Endothelial cell of umbilical vein (primary cell): ENCODE measurements around the gene ENHO. TPM values are rescaled to one million over a fixed set of nuclear protein-coding genes. Genes with fewer than 3 reads are reported as not detected.

Source experiments
- BruUV-seq: library from RNA; stranded (reverse); fragments of 400-500 nt; replicated peaks from 2 replicates; lab custom pipeline; 2021; lab: Mats Ljungman, UMichigan
- CTCF ChIA-PET: fragments of 300-600, 350-600 bp; sonication (Branson Sonifier 250); formaldehyde crosslinking; loops from one replicate; lab custom pipeline; 2021; ENCODE audit warnings: antibody characterized with exemption, inconsistent platforms; lab: Charles Lee
- POLR2A ChIA-PET: fragments of 300-600, 350-600 bp; sonication (Branson Sonifier 250); formaldehyde crosslinking; loops from one replicate; lab custom pipeline; 2021; ENCODE audit warnings: antibody characterized with exemption, inconsistent platforms; lab: Charles Lee
- DNase-seq: peaks from one replicate; pipeline ENCODE4 v3.0.0-alpha.2; 2011; ENCODE audit warnings: low read depth, low spot score
- FAIRE-seq: peaks from 2 replicates; lab custom pipeline; 2011; peaks lifted over from hg19 to GRCh38; lab: Jason Lieb, UNC
- H2AFZ ChIP-seq: 2 replicates; pipeline ENCODE4 v1.6.0; 2012; ENCODE audit warnings: low read depth, low read length, control low read depth, inconsistent platforms
- H3K27ac ChIP-seq: 2 replicates; pipeline ENCODE4 v1.5.1; 2011; ENCODE audit warnings: low read depth, mild to moderate bottlenecking, control low read depth, low read length, moderate library complexity; ENCODE audit not compliant: insufficient read depth
- H3K27me3 ChIP-seq, 2 experiments: 2 replicates each; pipeline versions ENCODE4 v1.6.0 to v1.6.1; 2011; ENCODE audit warnings: low read length in 2 of 2, mixed read lengths in 1 of 2; ENCODE audit not compliant: control insufficient read depth in 2 of 2, insufficient read depth in 2 of 2
- H3K36me3 ChIP-seq, 2 experiments: 2 replicates in 1 of 2; 3 replicates in 1 of 2; pipeline ENCODE4 v1.5.1; 2011; ENCODE audit warnings: low read length in 2 of 2, mild to moderate bottlenecking in 1 of 2, moderate library complexity in 1 of 2; ENCODE audit not compliant: control insufficient read depth in 2 of 2, insufficient read depth in 2 of 2; ENCODE audit errors: extremely low read depth in 1 of 2
- H3K4me1 ChIP-seq: 3 replicates; pipeline ENCODE4 v1.5.1; 2011; ENCODE audit warnings: mild to moderate bottlenecking, low read length; ENCODE audit not compliant: control insufficient read depth, insufficient read depth; ENCODE audit errors: extremely low read depth
- H3K4me2 ChIP-seq: 2 replicates; pipeline ENCODE4 v1.6.1; 2011; ENCODE audit warnings: low read length, control low read depth, mixed read lengths; ENCODE audit not compliant: insufficient read depth
- H3K4me3 ChIP-seq, 3 experiments: fragments of 200-600 bp in 1 of 3; sonication (generic), shearing (Covaris generic) in 1 of 3; replicated peaks in 1 of 3; 2 replicates each; pipeline ENCODE4 v1.5.1; 2011 to 2016; ENCODE audit warnings: control low read depth in 3 of 3, low read length in 3 of 3, mild to moderate bottlenecking in 2 of 3, inconsistent platforms in 1 of 3, low read depth in 1 of 3, moderate library complexity in 1 of 3; ENCODE audit not compliant: insufficient read depth in 1 of 3
- H3K79me2 ChIP-seq: 2 replicates; pipeline ENCODE4 v1.6.0; 2012; ENCODE audit warnings: low read length, inconsistent platforms; ENCODE audit not compliant: control insufficient read depth, insufficient read depth
- H3K9ac ChIP-seq: replicated peaks from 2 replicates; pipeline ENCODE3; 2011; ENCODE audit warnings: low read length, control low read depth; ENCODE audit not compliant: insufficient read depth; ENCODE audit errors: extremely low read depth
- H3K9me1 ChIP-seq: replicated peaks from 3 replicates; pipeline ENCODE4 v1.6.0; 2011; ENCODE audit warnings: mild to moderate bottlenecking, low read length; ENCODE audit not compliant: control insufficient read depth, insufficient read depth; ENCODE audit errors: extremely low read depth
- H3K9me3 ChIP-seq: replicated peaks from 2 replicates; pipeline ENCODE4 v1.5.1; 2012; ENCODE audit warnings: low read length, inconsistent platforms; ENCODE audit not compliant: control insufficient read depth, insufficient read depth
- H4K20me1 ChIP-seq: replicated peaks from 2 replicates; pipeline ENCODE3; 2011; ENCODE audit warnings: mild to moderate bottlenecking, low read length; ENCODE audit not compliant: control insufficient read depth, insufficient read depth; ENCODE audit errors: extremely low read depth
- EZH2 ChIP-seq: IDR thresholded peaks from 2 replicates; pipeline ENCODE4 v1.6.1; 2012; ENCODE audit warnings: borderline replicate concordance, low read depth, mild to moderate bottlenecking, moderate library complexity, low read length, inconsistent platforms; ENCODE audit not compliant: severe bottlenecking
- FOS ChIP-seq: IDR thresholded peaks from 2 replicates; pipeline ENCODE4 v1.6.1; 2011; ENCODE audit warnings: mild to moderate bottlenecking, low read length, moderate library complexity, borderline replicate concordance; ENCODE audit not compliant: insufficient read depth
- GATA2 ChIP-seq: IDR thresholded peaks from 2 replicates; pipeline ENCODE4 v1.7.0; 2011; ENCODE audit warnings: low read depth, mild to moderate bottlenecking, moderate library complexity, mixed read lengths, low read length; ENCODE audit not compliant: insufficient read length, insufficient read depth
- JUN ChIP-seq: IDR thresholded peaks from 2 replicates; pipeline ENCODE4 v1.6.1; 2011; ENCODE audit warnings: borderline replicate concordance, low read depth; ENCODE audit not compliant: insufficient read length, insufficient read depth
- MYC ChIP-seq: IDR thresholded peaks from one replicate; pipeline ENCODE4 v1.6.1; 2011; ENCODE audit warnings: mild to moderate bottlenecking, low read depth, low read length
- POLR2A ChIP-seq: IDR thresholded peaks from 2 replicates; pipeline ENCODE4 v1.6.1; 2012; ENCODE audit warnings: low read depth, mild to moderate bottlenecking, control low read depth, low read length
- POLR2AphosphoS5 ChIP-seq: IDR thresholded peaks from 2 replicates; pipeline ENCODE4 v1.6.1; 2012; ENCODE audit warnings: low read depth, mild to moderate bottlenecking, control low read depth, low read length, moderate library complexity; ENCODE audit not compliant: insufficient read depth
- dilution Hi-C: fragments of 300-500 bp; cut with MboI; formaldehyde crosslinking; loops from one replicate; pipeline ENCODE4 v1.15.0; 2019; ENCODE audit warnings: low sequenced_read_pairs; ENCODE audit not compliant: extremely low pct_ligation_motif_present
- intact Hi-C: fragments of 100-400 bp; cut with micrococcal nuclease; formaldehyde crosslinking; loops from one replicate; pipeline ENCODE4 v1.10.0; 2022
- polyA plus RNA-seq, 4 experiments: library from polyadenylated mRNA; depleted of rRNA in 3 of 4; stranded (reverse) in 3 of 4; unstranded in 1 of 4; fragments of >200 nt; gene quantifications; 2 replicates each; pipeline versions ENCODE4 v1.2.1 to v1.2.3, GENCODE V29; 2011 to 2012; ENCODE audit warnings: missing spikeins in 1 of 4
- total RNA-seq: library from RNA; stranded (reverse); gene quantifications from 2 replicates; pipeline ENCODE4 v1.2.3, GENCODE V29; 2021
- TF ChIP-seq, protein P1 (sequence below), 2 donors: IDR thresholded peaks; 1 replicate in 1 of 2; 2 replicates in 1 of 2; pipeline ENCODE4 v1.5.1; 2011; ENCODE audit warnings: low read length in 2 of 2, mild to moderate bottlenecking in 2 of 2, moderate library complexity in 2 of 2, control low read depth in 1 of 2, inconsistent platforms in 1 of 2, low read depth in 1 of 2; ENCODE audit not compliant: insufficient read depth in 1 of 2; ENCODE audit errors: extremely low read depth in 1 of 2
- TF ChIP-seq, protein P2 (sequence below): IDR thresholded peaks from 2 replicates; pipeline ENCODE4 v1.6.1; 2011; ENCODE audit not compliant: insufficient read depth, insufficient read length

The ENHO gene
- total and polyA plus RNA-seq, 2 donors (not counting 3 experiments of a cell fraction or from before 2014, with no cell fraction given): 0.10 TPM; not detected in 1

DNA sequence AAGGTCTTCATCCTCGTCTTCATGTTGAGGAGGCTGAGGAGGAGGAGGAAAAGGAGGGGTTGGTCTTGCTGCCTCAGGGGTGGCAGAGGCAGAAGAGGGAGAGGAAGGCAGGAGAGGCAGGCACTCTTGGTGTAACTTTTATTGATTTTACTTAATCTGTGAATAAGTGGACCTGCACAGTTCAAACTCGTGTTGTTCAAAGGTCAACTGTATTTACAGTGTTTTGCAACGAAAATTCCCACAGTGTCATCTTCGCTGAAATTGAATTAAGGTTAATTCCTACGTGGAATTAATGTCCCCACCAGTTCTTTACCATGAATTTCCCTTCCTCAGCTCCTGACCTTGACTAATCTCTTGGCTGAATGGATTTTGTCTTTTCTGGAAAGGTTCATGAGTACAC is 21.2 kb upstream of the ENHO start:
- Histone ChIP-seq H2AFZ (no peak overlapping the region), H3K9me1 (no peaks in the 10 kb centered on the region), H3K36me3 (no peaks in the 10 kb centered on the region), H3K9ac (no peak overlapping the region), H3K27me3 (peaks cover 7 to 8% of the 10 kb centered on the region in 2 experiments), H3K4me3 (no peak overlapping the region), H3K79me2 (no peaks in the 10 kb centered on the region), H3K9me3 (no peaks in the 10 kb centered on the region), H3K4me1 (no peaks in the 10 kb centered on the region), H4K20me1 (no peaks in the 10 kb centered on the region), H3K4me2 (no peak overlapping the region), H3K27ac (no peak overlapping the region)
- TF ChIP-seq POLR2A: no peak
- no peak for TF ChIP-seq JUN
- TF ChIP-seq, protein P1, sequence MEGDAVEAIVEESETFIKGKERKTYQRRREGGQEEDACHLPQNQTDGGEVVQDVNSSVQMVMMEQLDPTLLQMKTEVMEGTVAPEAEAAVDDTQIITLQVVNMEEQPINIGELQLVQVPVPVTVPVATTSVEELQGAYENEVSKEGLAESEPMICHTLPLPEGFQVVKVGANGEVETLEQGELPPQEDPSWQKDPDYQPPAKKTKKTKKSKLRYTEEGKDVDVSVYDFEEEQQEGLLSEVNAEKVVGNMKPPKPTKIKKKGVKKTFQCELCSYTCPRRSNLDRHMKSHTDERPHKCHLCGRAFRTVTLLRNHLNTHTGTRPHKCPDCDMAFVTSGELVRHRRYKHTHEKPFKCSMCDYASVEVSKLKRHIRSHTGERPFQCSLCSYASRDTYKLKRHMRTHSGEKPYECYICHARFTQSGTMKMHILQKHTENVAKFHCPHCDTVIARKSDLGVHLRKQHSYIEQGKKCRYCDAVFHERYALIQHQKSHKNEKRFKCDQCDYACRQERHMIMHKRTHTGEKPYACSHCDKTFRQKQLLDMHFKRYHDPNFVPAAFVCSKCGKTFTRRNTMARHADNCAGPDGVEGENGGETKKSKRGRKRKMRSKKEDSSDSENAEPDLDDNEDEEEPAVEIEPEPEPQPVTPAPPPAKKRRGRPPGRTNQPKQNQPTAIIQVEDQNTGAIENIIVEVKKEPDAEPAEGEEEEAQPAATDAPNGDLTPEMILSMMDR (IDR thresholded peaks at IDR 0.05; ENCODE audit: extremely low read depth in 1 of 2, insufficient read depth in 1 of 2, low read depth in 1 of 2, low read length in 2 of 2): no peak
- FAIRE-seq (no peak), DNase-seq (no peak)
- dilution Hi-C loops (no loop called here), intact Hi-C loops (no loop called here)
- BruUV-seq: no TSS peak
- ChIA-PET CTCF (interaction anchor here (0.7 to 11.1 kb wide), 7 partner anchors 11 to 140 kb away, joined by 3 to 326 read pairs (median 5); no protein-coding TSS in a partner anchor), POLR2A (no interaction called here)

DNA sequence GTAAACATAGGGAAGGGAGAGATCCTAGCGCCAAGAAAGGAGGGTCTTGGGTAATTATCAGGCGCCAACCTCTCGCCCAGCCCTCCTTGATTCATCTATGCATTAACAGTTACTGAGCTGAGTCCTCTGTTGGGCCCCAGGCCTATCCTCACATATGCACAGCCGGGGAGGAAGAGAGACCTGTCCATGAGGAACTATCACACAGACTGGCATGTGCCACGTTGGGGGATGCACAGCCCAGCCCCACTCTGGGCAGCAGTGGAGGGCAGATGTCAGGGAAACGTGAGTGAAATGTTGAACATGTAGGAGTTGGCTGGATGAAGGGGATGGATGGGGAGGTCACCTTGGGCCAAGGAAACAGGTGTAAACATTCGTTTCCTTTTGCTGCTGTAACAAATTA is 18.8 kb upstream of the ENHO start:
- Histone ChIP-seq H3K4me3 (no peak overlapping the region), H4K20me1 (no peaks in the 10 kb centered on the region), H2AFZ (no peak overlapping the region), H3K9me3 (no peaks in the 10 kb centered on the region), H3K4me1 (no peaks in the 10 kb centered on the region), H3K9ac (no peak overlapping the region), H3K27me3 (peaks cover 10 to 11% of the 10 kb centered on the region in 2 experiments), H3K79me2 (no peaks in the 10 kb centered on the region), H3K27ac (no peak overlapping the region), H3K36me3 (no peaks in the 10 kb centered on the region), H3K9me1 (no peaks in the 10 kb centered on the region), H3K4me2 (no peak overlapping the region)
- dilution Hi-C loops: no loop called here
- intact Hi-C loops: no loop called here
- DNase-seq: no peak
- no TSS peak for BruUV-seq
- ChIA-PET CTCF (interaction anchor here (0.8 to 3.1 kb wide), 3 partner anchors 39 to 63 kb away, joined by 3 to 8 read pairs (median 8); no protein-coding TSS in a partner anchor), POLR2A (interaction anchor here (0.6 kb wide), 1 partner anchor 52 kb away, joined by 3 read pairs; no protein-coding TSS in a partner anchor)
- TF ChIP-seq JUN: no peak
- no peak for TF ChIP-seq POLR2AphosphoS5
- no peak for TF ChIP-seq FOS
- TF ChIP-seq POLR2A: no peak
- TF ChIP-seq, protein P1 (IDR thresholded peaks at IDR 0.05; ENCODE audit: extremely low read depth in 1 of 2, insufficient read depth in 1 of 2, low read depth in 1 of 2, low read length in 2 of 2): no peak
- no peak for TF ChIP-seq GATA2
- no peak for TF ChIP-seq EZH2
- no peak for TF ChIP-seq MYC
- TF ChIP-seq, protein P2, sequence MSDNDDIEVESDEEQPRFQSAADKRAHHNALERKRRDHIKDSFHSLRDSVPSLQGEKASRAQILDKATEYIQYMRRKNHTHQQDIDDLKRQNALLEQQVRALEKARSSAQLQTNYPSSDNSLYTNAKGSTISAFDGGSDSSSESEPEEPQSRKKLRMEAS: no peak
- FAIRE-seq: no peak
